HG02938 (cell line): ENCODE measurements around the gene KRTAP13-3.

Source experiments
- ATAC-seq: cut with Tn5 transposase; IDR thresholded peaks from one replicate; pipeline ENCODE4 v1.9.1; 2021; ENCODE audit warnings: mild to moderate bottlenecking, moderate library complexity; ENCODE audit not compliant: unreplicated experiment

Gene KRTAP13-3, protein sequence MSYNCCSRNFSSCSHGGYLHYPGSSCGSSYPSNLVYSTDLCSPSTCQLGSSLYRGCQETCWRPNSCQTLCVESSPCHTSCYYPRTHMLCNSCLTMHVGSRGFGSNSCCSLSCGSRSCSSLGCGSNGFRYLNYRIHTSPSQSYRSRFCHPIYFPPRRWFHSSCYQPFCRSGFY

DNA sequence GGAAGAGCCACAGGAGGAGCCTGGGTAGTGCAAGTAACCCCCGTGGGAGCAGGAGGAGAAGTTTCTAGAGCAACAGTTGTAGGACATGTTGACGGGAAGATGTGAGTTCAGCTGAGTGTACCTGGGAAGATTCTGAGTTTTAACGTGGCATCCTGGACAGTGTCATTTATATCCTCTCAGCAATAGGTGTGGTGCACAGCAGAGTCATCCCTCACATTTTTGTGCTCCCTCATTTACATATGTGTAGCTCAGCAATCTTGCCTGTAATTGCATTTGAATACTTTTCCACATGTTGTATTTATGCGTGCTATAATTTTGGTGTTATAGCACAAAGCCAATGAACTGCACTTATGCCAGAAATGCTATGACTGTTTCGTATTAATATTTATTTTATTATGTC is at the start of gene KRTAP13-3:
Gene KRTAP13-3, minus strand, starts transcription at position 101 of the 400 bp plus-strand sequence. Its CDS starts 14 bp downstream, at position 87.
- no peak for ATAC-seq

DNA sequence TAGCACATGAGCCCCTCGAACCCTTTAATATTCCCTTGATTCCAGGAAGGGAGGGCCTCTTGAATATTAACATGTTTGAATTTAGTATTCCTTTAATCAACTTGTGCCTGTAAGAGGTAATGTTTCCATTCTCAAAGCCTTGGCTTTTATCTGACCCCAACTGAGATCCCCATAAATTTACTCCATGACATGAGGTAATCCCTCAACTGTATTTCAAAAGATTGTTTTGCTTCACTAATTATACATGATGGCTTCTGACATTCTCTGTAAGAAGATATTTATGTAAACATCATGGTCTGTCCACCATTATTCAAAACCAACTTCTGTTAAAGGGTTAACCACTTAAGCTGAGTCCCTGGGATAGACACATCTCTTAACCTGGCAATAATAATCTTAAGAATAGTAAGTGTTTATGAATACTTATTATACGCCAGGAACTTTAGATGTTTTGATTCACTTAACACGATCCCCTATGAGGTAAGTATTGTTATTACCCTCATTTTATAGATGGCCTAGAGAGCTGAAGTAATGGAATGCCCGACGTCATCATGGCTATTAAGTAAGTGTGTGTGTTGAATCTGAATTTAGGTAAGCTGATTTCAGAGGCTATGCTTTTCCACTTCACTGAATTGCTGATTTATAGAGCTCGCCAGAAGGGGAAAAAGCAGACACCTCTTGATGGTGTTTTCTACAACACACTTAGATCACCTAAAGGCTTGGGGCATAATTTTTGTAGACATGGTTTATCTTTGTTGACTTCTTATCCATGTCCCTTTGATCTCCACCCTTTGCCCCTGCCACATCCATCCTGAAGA is 43.4 kb upstream of the KRTAP13-3 start:
- ATAC-seq = no peak

DNA sequence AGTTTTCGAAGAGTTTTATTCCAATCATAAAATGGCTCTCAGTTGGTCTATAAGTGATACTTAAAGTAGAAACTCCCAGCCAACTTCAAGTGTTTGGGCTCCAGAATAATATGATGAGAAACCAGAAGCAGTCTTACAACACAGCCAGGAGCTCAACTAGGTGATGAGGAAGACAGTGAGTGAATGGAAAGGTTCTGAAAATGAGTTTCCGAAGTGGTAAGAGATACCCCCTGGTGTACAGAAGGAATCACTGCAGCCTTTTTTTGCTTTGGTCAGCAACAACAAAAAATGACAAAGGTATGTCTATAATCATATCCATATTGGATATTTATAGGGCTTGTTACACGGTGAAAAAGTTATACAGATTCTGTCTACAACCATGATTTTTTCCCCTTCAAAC is 38.0 kb upstream of the KRTAP13-3 start:
- no peak for ATAC-seq

DNA sequence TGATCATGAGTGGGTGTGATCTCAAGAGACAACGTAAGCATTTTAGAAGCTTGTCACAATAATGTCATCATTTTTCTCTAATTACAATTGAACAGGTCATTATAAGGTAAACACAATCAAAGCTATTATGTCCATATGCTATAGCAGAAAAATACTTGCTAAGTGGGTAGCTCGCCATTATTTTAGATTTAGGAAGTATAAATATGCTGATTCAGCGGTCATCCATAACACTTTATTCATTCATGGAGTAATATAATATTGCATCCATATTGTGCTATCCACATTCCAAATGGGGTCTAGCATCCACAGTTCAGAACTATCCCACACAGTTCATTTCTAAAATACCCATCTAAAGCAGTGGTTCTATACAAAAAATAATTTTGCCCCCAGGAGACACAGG is 22.8 kb upstream of the KRTAP13-3 start:
- ATAC-seq = no peak

DNA sequence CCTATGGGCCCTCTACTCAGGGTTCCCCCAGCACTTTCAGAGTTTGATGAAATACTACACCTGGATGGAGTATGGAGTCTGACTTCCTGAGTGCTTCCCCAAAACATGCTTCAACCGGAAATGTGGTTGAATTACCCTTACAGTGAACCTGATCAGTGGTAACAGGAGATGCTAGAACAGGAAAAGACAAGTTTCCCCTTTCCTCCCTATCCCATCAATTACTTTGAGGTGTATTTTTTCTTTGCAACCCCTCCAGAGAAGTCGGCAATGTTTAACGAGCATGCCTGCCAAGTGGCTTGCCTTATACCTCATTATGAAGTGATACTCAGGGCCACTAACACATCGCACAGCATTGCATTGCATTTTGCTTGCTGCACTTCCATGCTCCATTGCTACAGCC is 21.3 kb upstream of the KRTAP13-3 start:
- ATAC-seq = no peak

DNA sequence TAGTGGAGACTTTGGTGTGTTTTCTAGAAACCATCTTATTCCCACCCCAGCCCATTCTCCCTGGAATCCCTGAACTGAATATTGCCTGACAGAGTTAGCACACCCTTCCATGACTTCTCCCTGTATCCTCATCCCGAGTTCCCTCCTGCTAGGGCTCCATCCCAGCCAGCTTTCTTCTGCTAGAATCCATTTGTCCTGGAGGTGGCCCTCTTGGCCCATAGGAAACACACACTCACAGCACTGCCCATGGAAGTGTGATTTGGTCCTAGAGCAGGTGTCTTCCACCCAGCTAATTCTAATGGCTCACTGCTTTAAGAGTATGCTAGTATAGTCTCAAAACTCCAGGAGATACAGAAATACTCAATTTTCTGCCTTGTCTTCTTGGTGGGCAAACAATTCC is 18.5 kb upstream of the KRTAP13-3 start:
- ATAC-seq = no peak

DNA sequence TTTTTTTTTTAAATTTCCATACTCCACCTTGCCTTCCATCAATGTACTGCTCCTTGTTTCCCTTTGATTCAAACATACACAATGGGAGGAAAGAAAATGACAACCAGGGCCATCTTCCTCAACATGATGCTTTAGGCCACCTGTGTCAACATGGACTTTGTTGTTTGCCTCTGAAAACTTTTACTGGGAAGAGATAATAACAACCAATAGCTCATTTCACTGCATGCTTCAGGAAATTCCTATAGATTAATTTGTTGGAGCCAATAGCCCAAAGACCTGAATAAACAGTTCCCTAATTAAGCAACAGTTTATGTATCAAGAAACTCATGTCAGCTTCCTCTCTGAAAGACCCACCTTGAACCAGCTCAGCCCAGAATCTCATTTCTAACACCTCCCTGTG is 17.5 kb upstream of the KRTAP13-3 start:
- no peak for ATAC-seq

DNA sequence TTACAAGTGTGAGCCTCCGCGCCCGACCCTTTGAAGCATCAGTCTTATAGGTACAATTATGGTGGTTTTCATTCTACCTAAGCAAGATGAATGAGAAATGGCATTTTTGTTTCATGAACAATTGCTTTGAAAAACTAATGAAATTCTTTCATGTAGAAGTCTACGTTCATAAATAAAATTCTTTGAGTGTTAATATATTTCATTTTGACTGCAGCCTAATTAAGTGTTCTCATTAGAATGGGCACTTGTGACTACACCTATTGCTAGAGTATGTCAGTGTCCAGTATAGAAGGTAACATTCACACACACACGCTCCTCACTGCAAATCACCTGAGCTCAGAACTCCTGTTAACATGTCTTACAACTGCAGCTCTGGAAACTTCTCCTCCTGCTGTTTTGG is 14.2 kb upstream of the KRTAP13-3 start, which contains the start of gene KRTAP15-1:
Gene KRTAP15-1, plus strand, starts transcription at position 301 of the 400 bp plus-strand sequence. Its CDS starts 53 bp downstream, at position 354.
- ATAC-seq = no peak

DNA sequence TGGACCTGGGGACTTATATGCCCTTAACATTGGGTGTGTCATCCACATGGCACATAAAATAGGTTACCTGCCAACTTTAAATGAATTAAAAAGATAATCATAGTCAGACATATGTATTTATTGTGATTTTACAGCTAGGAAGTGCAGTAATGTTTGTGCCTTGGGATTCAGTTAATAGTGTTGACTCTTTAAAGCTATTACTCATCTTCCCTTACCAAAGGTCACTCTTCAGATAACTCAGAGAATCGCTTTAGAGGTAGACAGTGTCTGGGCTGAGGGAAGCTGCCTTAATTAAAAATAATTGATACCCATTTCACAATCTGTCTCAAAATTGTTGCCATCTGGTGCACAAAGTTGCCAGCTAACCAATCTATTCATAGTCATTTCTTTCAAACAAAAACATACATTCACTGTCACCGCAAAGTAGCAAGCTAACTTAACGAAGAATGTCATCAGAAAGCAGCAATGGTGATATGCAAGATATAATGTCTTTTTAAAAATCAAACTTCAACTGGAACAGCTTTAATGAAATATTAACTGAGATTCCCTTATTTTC is 11.4 kb upstream of the KRTAP13-3 start:
- no peak for ATAC-seq

DNA sequence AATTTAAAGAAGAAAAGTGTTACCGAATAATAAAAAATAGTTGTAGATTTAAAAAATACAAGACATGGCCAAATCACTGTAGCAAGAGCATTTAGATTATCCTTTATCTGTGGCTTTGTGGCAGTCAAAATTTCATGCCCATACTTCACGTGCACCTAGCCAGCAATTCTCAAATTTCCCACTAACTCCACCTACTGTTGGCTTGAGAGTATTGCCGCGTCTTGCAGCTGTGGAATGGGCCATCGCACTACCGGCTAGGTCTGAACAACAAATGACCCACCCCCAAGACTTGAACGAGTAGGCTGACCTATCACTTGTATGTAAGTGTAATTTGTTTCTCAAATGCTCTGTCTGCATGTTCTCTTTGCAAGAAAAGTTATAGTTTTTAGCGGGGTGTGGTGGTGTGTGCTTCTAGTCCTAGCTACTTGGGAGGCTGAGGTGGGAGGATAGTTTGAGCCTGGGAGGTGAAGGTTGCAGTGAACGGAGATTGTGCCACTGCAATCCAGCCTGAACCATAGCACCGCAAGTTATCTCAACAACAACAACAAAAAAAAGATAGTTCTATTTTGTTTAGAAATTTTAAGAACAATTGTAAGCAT is 8.4 kb upstream of the KRTAP13-3 start:
- no peak for ATAC-seq

DNA sequence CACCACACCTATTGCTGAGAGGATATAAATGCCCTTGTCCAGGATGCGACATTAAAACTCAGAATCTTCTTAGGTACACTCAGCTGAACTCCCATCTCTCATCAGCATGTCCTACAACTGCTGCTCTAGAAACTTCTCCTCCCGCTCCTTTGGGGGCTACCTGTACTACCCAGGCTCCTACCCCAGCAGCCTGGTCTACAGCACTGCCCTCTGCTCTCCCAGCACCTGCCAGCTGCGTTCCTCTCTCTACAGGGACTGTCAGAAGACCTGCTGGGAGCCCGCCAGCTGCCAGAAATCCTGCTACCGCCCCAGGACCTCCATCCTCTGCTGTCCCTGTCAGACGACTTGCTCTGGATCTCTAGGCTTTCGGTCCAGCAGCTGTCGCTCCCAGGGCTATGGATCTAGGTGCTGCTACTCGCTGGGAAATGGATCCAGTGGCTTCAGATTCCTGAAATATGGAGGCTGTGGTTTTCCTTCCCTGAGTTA is 4.5 kb upstream of the KRTAP13-3 start, which contains the start of gene KRTAP13-4:
Gene KRTAP13-4, plus strand, starts transcription at position 51 of the 486 bp plus-strand sequence. Its CDS starts 56 bp downstream, at position 107.
- no peak for ATAC-seq

DNA sequence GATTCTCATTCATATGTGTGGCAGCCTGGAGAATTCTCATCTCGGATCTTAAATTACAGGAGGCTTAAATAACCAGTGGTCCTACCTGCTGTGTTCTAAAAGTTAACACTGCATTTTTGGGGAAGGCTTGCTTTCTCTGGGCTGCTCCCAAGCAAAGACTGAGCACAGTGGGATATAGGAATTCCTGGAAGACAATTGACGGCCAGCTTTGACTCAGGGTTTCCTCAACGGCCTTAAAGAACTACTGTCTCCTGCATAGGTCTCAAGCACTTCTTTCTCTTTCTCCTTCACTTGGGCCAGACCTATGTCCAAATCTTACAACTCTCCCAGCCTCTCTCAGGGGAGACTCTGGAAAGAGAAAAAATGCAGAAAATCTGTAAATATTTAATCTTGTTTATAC is 1.0 kb upstream of the KRTAP13-3 start:
- ATAC-seq = no peak

DNA sequence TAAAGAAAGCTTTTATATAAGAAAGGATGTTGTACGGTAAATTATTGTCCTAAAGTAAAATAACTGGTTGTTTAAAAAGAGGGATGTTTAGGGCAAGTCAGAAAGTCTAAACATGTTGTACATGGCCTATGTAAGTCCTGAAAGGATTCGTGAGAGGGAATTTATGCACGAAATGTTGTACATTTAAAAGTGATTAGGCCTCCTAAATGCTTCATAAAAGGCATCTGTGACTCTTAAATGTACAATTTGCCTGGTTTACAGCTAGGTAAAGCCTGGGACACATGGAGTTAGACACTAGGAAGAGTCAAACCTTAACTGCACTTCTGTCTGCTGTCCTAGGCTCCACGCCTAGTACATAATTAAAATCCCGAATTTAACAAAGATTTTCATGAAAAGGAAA is 9.7 kb downstream of the KRTAP13-3 start:
- ATAC-seq = no peak

DNA sequence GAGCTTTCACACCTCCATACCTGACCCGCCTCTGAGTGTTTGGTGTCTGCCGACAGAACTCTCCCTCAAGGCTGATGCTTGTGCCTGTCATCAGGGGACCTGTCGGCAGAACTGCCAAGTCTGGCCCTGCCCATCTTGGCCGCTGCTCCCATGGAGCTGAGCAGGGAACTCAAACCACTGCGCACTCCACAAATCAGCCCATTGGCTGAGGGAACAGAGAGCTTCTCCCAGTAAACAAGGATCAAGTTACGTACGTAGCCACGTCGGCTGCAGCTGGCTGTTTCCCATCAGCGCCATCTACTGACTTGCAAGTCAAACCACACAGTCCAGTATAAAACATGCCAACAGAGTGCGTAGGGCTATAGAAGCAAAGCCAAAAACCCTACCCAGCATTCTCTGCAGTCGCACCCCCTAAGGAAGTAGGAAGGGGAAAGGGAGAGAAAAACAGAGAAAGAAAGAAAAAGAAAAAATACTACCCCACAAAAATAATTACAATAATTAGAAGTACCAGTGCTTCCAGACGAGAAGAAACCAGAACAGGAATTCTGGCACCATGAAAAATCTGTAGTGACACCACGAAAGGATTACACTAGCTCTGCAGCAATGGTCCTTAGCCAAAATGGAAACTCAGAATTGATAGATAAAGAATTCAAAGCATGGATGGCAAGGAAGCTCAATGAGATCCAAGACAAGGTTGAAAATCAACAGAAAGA is 16.8 kb downstream of the KRTAP13-3 start:
- no peak for ATAC-seq

DNA sequence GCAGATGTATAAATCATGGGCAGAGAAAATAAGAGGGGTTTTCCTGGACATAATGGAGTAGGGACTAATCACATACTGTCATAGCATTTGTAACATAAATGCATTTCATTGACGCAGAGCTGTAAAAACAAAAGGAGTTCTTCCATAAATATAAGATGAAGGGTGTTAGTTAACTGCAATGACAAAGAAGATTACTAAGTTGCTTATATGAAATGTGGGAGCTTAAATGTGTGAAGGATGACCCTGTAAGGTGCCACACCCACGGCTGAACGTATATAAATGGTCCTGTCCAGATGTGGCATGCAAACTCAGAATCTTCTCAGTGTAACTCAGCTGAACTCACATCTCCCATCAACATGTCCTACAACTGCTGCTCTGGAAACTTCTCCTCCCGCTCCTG is 30.0 kb downstream of the KRTAP13-3 start, which contains the start of gene KRTAP13-1:
Gene KRTAP13-1, plus strand, starts transcription at position 301 of the 400 bp plus-strand sequence. Its CDS starts 56 bp downstream, at position 357.
- no peak for ATAC-seq

DNA sequence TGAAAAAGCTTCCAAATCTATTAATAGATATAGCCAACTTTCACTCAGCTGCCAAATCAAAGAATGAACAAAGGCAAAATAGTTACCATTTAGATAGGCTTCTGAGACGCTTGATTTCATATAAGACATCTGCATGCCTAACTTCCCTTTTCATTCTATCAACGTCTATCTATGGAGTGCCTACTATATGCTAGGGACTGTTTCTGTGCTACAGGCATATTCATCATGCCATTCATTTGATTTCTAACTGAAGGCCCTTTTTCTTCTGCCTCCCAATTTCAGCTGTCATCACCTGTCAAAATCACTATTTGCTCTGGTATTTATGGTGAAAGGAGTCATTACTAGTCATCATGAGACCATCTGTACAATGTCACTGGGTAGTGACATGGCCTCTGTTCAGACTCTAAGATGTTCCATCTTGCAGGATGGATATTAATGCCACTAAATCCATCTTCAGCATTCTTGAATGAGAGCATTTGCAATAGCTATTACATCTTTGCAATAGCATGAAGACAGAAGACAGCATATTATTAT is 34.2 kb downstream of the KRTAP13-3 start:
- no peak for ATAC-seq

DNA sequence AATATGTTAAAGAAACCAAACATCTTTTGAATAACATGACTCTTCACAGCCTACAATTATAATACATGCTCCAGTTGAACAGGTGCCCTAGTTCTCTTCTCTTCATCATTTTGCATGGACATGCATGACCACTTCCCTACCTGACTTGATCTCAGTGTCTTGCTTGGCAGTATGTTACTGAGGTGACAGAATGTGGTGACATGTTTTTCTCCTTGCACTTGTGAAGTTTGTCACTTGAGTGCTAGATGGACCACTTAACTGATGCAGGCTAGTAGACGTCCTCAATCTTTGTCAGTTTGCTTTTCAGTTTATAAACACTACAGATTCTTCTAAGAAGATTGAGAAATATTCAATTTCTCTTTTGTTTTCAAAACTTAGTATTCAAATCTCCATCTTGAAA is 43.5 kb downstream of the KRTAP13-3 start:
- ATAC-seq = no peak
